Endodermal cell (in vitro differentiated cells): ENCODE data around the gene ANKS1B. TPM values are rescaled to one million over a fixed set of nuclear protein-coding genes. Genes with fewer than 3 reads are reported as not detected.

ENCODE experiments used
- DNase-seq: peaks from one replicate; pipeline ENCODE4 v3.0.0-alpha.2; 2017
- H3K27ac ChIP-seq: 2 replicates; pipeline ENCODE4 v1.5.1; 2013; ENCODE audit warnings: mild to moderate bottlenecking, low read depth, low read length, moderate library complexity
- H3K27me3 ChIP-seq: 2 replicates; pipeline ENCODE4 v1.6.1; 2013; ENCODE audit warnings: mild to moderate bottlenecking, low read length, moderate library complexity; ENCODE audit not compliant: insufficient read depth, control insufficient read depth, poor library complexity, severe bottlenecking
- H3K36me3 ChIP-seq: 2 replicates; pipeline ENCODE4 v1.7.0; 2013; ENCODE audit warnings: mild to moderate bottlenecking, low read length, moderate library complexity; ENCODE audit not compliant: control insufficient read depth, insufficient read depth
- H3K4me1 ChIP-seq: one replicate; pipeline ENCODE4 v1.7.0; 2013; ENCODE audit warnings: low read length; ENCODE audit not compliant: control insufficient read depth, insufficient read depth
- H3K4me3 ChIP-seq: 2 replicates; pipeline ENCODE4 v1.5.1; 2013; ENCODE audit warnings: mild to moderate bottlenecking, low read length, moderate library complexity
- H3K9ac ChIP-seq: 2 replicates; pipeline ENCODE4 v1.6.1; 2013; ENCODE audit warnings: mild to moderate bottlenecking, low read length, moderate library complexity; ENCODE audit not compliant: poor library complexity, severe bottlenecking; ENCODE audit errors: extremely low read depth
- H3K9me3 ChIP-seq: 2 replicates; pipeline ENCODE4 v1.6.1; 2013; ENCODE audit warnings: mild to moderate bottlenecking, low read length, moderate library complexity; ENCODE audit not compliant: control insufficient read depth
- H3K27ac Mint-ChIP-seq: 2 replicates; pipeline ENCODE4 v1.8.0; 2020; ENCODE audit warnings: mixed read lengths
- H3K27me3 Mint-ChIP-seq: 2 replicates; pipeline ENCODE4 v1.8.0; 2021; ENCODE audit warnings: mild to moderate bottlenecking, mixed read lengths; ENCODE audit not compliant: insufficient read depth
- H3K36me3 Mint-ChIP-seq: 2 replicates; pipeline ENCODE4 v1.8.0; 2020; ENCODE audit warnings: low read depth, mixed read lengths
- H3K4me1 Mint-ChIP-seq: 2 replicates; pipeline ENCODE4 v1.8.0; 2020; ENCODE audit warnings: mixed read lengths
- H3K4me3 Mint-ChIP-seq: 2 replicates; pipeline ENCODE4 v1.8.0; 2020; ENCODE audit warnings: mild to moderate bottlenecking, moderate library complexity, mixed read lengths
- H3K9me3 Mint-ChIP-seq: 2 replicates; pipeline ENCODE4 v1.8.0; 2020; ENCODE audit warnings: mild to moderate bottlenecking, mixed read lengths
- WGBS, 2 experiments: methylation state at CpG; one replicate each; pipeline versions ENCODE4 v1.1.5 to v1.1.7; 2013; ENCODE audit warnings: missing lambda C conversion rate in 2 of 2, mixed read lengths in 1 of 2; ENCODE audit not compliant: insufficient coverage in 1 of 2, insufficient read length in 1 of 2; 5-methylcytosine and 5-hydroxymethylcytosine counted together
- total RNA-seq, 2 donors: library from RNA; stranded (reverse); fragmentation: NEBNext Ultra II Directional in 1 of 2; extraction: Animal tissue kit (Norgen Biotek cat#: 25700) in 1 of 2; gene quantifications; 2 replicates in 1 of 2; 3 replicates in 1 of 2; pipeline ENCODE4 v1.2.1, GENCODE V29; 2021
- TF ChIP-seq, protein P1 (sequence below): fragments of 200-600 bp; sonication (generic); conservative IDR thresholded peaks from 2 replicates; pipeline ENCODE4 v1.5.0; 2021; ENCODE audit warnings: antibody characterized with exemption, mild to moderate bottlenecking

ANKS1B gene
- total RNA-seq, 2 donors from 2014 or later: 28.5 to 65.8 TPM

DNA sequence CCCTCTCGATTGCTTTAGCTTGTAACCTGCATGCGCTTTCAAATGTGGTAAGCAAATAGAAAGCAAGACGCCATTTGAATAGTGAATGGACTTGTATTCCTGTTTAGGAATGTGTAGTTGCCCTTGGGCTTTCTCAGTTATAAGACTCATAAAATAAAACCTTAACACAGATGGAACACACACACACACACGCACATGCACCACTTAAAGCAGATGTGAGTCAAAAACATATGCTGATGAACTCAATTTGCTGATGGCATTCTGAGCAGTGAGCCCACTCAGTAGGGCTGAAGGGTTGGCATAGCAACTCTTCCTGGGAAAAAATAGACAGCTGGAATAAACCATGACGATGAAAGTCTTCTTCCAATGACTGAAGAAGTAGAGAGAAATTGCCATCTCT, 979.1 kb downstream of the ANKS1B start:
- Histone ChIP-seq H3K36me3 (no peaks in the 10 kb centered on the region), H3K9me3 (no peaks in the 10 kb centered on the region), H3K9ac (no peak overlapping the region), H3K4me3 (no peak overlapping the region), H3K4me1 (no peaks in the 10 kb centered on the region), H3K27me3 (no peaks in the 10 kb centered on the region), H3K27ac (no peak overlapping the region)
- WGBS, 2 experiments: 80 to 96% methylated on average over 1 to 5 of the region's 5 CpGs
- no peak for DNase-seq
- no peaks in the 10 kb centered on the region for H3K36me3 Mint-ChIP-seq
- no peak overlapping the region for H3K4me3 Mint-ChIP-seq
- no peaks in the 10 kb centered on the region for H3K9me3 Mint-ChIP-seq
- no peaks in the 10 kb centered on the region for H3K27me3 Mint-ChIP-seq
- H3K27ac Mint-ChIP-seq: no peak overlapping the region
- TF ChIP-seq, protein P1, sequence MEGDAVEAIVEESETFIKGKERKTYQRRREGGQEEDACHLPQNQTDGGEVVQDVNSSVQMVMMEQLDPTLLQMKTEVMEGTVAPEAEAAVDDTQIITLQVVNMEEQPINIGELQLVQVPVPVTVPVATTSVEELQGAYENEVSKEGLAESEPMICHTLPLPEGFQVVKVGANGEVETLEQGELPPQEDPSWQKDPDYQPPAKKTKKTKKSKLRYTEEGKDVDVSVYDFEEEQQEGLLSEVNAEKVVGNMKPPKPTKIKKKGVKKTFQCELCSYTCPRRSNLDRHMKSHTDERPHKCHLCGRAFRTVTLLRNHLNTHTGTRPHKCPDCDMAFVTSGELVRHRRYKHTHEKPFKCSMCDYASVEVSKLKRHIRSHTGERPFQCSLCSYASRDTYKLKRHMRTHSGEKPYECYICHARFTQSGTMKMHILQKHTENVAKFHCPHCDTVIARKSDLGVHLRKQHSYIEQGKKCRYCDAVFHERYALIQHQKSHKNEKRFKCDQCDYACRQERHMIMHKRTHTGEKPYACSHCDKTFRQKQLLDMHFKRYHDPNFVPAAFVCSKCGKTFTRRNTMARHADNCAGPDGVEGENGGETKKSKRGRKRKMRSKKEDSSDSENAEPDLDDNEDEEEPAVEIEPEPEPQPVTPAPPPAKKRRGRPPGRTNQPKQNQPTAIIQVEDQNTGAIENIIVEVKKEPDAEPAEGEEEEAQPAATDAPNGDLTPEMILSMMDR: no peak
- peaks cover 8% of the 10 kb centered on the region for H3K4me1 Mint-ChIP-seq

DNA sequence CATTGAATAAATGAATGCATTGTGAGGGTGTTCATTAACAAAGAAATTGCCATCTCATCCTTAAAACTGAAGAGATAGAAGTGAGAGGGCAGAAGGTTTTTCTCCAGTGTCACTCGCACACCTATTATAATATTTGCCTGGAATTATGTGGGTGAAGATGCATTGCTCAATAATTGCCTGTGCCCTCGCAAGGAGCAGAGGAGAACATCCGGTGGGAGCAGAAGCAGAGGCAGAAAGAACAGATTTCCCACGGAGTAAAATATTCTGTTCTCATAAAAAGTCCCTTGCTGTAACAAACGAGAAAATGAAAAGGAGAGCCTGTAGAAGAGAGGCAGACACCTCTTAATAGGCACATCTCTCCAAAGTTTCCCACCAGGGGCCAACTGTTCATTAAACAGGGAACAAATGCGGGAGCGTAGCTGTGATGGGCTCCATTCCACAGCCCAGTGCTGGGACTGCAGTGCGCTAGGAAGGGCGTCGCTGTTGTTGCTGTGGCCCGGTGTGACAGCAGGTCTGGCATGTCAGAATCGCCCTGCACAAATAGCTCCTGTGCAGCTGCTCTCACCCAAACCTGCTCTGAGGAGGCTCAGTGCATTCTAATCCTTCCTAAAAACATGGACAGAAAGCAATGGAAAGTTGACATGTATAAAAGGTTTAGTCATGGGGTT, 979.8 kb downstream of the ANKS1B start:
- no peaks in the 10 kb centered on the region for H3K27me3 Mint-ChIP-seq
- no peak overlapping the region for H3K9ac ChIP-seq
- H3K4me3 ChIP-seq: no peak overlapping the region
- H3K4me1 ChIP-seq: no peaks in the 10 kb centered on the region
- H3K27ac ChIP-seq: no peak overlapping the region
- no peak overlapping the region for H3K4me3 Mint-ChIP-seq
- DNase-seq: no peak
- H3K9me3 Mint-ChIP-seq: no peaks in the 10 kb centered on the region
- peaks cover 5% of the 10 kb centered on the region for H3K4me1 Mint-ChIP-seq
- no peaks in the 10 kb centered on the region for H3K9me3 ChIP-seq
- H3K27me3 ChIP-seq: no peaks in the 10 kb centered on the region
- no peaks in the 10 kb centered on the region for H3K36me3 Mint-ChIP-seq
- 84 to 96% methylated on average over 7 to 12 of the region's 12 CpGs for WGBS, 2 experiments
- no peak overlapping the region for H3K27ac Mint-ChIP-seq
- no peaks in the 10 kb centered on the region for H3K36me3 ChIP-seq
- TF ChIP-seq, protein P1: no peak

DNA sequence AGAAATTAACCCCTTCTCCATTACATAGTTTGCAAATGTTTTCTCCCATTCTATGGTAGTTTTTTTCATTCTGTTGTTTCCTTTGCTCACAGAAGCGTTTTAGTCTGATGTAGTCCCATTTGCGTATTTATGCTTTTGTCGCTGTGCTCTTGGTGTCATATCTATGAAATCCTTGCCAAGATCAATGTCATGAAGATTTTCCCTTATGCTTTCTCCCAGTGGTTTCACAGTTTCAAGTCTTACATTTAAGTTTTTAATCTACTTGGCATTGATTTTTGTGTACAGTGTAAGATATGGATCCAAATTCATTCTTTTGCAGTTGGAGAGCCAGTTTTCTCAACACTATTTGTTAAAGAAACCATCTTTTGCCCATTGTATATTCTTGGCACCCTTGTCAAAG, 982.0 kb downstream of the ANKS1B start:
- Histone ChIP-seq H3K9me3 (no peaks in the 10 kb centered on the region), H3K4me1 (no peaks in the 10 kb centered on the region), H3K36me3 (no peaks in the 10 kb centered on the region), H3K27me3 (no peaks in the 10 kb centered on the region), H3K9ac (no peak overlapping the region), H3K4me3 (no peak overlapping the region), H3K27ac (no peak overlapping the region)
- TF ChIP-seq, protein P1: no peak
- DNase-seq: no peak
- Mint-ChIP-seq H3K36me3 (no peaks in the 10 kb centered on the region), H3K4me1 (no peaks in the 10 kb centered on the region), H3K9me3 (no peaks in the 10 kb centered on the region), H3K4me3 (no peak overlapping the region), H3K27ac (no peak overlapping the region), H3K27me3 (no peaks in the 10 kb centered on the region)
- WGBS, 2 experiments: 93 to 98% methylated on average over 3 of the region's 3 CpGs
